NOMO-1 treated with DMSO at 0.1 percent for 48 hours (cell line): Measurements from ENCODE around the gene SERPINC1.
"Not testable (repeated sequence)": the region's sequence is repeated elsewhere in the genome, so short reads cannot be mapped to it uniquely, and the experiment has no call there.

Experiments used
- DNase-seq: peaks from one replicate; lab custom pipeline; 2025; ENCODE audit not compliant: unreplicated experiment; lab: John Stamatoyannopoulos, UW

The SERPINC1 gene

DNA sequence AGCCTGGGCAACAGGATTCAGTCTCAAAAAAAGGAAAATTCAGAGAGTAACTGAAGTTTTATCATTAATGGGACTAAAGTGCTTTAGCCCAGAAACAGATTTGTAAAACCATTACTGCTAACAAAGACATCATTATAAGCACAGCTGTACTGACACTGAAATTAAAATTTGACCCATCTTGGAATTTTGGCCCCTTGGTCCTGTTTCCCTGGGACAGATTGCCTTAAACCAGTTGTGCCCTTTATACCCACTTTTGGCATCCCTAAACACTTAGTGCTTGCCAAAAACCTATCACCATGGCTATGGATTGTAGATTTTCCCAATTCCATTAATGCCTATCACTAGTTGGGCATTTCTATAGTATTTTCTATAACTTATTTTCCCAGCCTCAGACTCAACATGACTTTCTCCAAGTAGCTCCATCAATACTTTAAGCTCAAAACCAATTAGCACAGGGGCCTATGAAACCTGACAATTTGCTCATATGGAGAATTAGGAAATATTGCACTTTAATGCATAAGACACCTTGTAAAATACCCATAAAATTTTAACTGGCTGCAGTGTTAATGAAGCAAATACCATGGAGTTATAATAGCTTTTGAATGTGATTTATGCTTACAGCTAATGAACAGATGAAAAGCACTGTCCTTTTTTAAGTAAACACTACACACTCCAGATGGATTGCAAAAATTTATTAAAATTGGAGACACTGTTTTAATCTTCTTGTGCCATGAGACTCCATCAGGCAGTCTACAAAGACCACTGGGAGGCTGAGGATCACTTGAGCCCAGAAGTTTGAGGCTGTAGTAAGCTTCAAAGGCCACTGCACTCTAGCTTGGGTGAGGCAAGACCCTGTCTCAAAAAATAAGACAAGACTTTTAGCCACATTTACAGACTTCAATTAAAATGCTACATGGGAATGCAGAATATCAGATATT lies 53.6 kb downstream of the SERPINC1 start:
- DNase-seq = no peak

DNA sequence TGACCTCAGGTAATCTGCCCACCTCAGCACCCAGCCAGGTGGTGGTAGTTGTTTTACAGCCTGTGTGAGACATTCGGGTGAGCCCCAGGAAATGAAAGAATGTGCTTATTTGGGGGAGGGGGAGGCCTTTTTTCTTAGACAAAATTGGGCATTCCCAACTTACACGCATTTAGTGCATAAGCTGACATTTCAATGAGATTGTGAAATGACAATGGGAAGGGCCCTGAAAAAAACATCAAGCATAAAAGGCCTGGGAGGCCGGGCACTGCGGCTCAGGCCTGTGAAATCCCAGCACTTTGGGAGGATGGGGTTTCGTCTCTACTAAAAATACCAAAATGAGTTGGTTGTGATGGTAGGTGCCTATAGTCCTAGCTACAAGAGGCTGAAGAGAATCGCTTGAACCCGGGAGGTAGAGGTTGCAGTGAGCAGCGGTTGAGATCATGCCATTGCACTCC lies 54.3 kb downstream of the SERPINC1 start:
- no peak for DNase-seq

DNA sequence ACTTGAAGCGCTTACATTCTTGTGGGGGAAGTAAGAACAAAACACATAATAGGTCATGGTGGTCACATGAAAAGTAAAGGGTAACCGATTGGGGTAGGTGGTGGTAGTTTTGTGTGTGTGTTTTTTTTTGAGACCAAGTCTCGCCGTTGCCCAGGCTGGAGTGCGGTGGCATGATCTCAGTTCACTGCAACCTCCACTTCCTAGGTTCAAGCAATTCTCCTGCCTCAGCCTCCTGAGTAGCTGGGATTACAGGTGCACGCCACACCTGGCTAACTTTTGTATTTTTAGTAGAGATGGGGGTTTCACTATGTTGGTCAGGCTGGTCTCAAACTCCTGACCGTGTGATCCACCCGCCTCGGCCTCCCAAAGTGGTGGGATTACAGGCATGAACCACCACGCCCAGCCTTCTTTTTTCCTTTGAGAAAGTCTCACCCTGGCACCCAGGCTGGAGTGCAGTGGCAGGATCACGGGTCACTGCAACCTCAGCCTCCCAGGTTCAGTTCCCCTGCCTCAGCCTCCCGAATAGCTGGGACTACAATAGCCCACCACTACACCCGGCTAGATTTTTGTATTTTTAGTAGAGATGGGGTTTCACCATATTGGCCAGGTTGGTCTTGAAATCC lies 54.9 kb downstream of the SERPINC1 start:
- DNase-seq = not testable (repeated sequence)

DNA sequence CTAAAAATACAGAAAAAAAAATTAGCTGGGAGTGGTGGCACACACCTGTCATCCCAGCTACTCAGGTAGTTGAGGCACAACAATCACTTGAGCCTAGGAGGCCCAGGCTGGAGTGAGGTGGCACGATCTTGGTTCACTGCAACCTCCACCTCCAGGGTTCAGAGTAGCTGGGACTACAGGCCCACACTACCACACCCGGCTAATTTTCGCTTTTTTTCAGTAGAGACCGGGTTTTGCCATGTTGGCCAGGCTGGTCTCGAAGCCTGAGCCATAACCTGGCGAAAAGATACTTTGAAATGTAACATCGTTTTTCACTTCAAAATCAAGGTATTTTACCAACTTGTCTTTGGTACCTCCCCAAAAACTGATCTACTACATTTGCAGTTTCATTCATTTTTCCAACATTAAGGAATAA lies 55.4 kb downstream of the SERPINC1 start:
- DNase-seq = no peak

DNA sequence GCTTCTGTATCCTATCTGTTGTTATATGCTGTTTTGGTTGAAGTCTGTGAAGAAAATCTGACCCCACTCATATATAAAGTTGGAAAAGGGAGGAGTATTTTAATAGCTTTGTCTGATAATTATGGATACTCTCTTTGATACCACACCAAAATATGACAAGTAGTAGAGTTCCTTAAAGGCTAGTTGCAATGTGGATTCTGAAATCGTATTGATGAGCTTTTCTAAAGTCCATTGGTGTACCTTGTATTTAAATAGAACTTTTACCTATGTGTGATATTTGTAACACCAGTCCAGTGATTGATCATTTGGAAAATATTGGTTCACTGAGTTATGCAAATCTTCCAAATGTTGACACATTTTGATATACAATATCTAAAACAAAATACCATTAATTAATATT lies 57.1 kb downstream of the SERPINC1 start:
- no peak for DNase-seq

DNA sequence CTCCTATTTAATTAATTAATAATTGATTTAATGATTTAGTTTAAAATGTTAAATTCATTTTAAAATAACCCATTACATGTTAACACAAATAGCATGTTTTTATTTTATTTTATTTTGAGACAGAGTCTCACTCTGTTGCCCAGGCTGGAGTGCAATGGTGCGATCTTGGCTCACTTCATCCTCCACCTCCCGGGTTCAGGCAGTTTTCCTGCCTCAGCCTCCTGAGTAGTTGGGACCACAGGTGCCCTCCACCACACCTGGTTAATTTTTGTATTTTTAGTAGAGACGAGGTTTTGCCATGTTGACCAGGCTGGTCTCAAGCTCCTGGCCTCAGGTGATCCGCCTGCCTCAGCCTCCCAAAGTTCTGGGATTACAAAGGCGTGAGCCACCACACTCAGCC lies 57.6 kb downstream of the SERPINC1 start:
- not testable (repeated sequence) for DNase-seq

DNA sequence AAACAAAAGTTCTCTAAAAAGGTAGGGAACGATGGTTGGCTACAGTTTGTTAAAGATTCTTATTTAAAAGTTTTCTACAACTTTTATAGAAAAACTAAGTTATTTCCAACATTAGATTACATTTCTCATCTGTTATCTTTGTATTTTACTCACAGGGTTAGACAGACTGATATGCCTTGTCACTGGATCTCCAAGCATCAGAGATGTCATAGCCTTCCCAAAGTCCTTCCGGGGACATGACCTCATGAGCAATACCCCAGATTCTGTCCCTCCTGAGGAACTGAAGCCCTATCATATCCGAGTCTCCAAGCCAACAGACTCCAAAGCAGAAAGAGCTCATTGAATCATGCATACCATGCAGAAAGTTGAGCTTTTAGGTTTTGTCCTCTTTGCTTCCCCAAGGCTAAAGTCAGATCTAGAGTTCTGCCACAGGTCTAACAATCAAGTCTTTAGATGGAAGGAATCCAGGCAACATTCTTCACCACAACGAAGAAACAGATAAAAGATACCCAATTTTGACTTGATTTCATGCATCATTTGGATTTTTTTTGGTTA lies 59.7 kb downstream of the SERPINC1 start:
- DNase-seq = no peak

DNA sequence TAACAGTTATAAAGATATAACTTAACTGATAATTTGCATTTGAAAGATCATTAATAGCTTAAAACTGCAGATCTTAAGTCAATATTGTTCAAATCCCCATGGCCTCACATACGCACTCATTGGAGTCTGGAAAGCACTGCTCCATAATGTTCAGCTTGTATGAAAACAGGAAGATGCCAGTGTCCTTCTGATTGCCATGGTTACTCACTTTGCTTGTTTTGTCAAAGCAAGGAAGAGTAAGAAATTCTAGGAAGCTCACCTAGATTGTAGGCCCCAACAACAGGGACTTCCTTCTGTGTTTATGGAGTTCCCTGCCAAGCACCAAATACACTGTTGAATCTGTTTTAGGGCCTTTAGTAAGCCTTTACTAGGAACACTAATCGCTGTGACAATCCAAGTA lies 60.2 kb downstream of the SERPINC1 start:
- no peak for DNase-seq

DNA sequence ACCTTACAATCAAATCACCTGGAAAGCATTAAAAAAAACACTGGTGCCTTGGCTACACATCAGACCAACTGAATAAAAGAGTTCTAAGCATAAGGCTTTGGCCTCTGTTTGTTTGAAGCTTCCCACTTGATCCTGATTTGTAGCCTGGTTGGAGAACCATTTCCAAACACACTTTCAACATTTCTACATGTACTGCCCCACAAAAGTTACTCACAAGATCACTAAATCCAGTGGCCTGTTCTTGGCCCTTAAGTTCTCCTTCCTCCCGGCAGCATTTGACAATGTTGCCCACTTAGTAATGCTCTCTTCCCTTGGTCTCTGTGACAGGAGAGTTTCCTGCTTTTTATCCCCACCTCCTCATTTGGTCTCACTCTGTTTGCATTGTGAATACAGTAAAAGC lies 61.1 kb downstream of the SERPINC1 start:
- no peak for DNase-seq
